Measurements from ENCODE around the gene EIF4E3. TPM values are rescaled to one million over a fixed set of nuclear protein-coding genes. Genes with fewer than 3 reads are reported as not detected.

EIF4E3 gene
- total RNA-seq, 4 donors from 2014 or later: 36.2 to 51.9 (median 39.4) TPM

- Histone ChIP-seq H3K4me3 (no peak overlapping the region), H3K9me3 (no peaks in the 10 kb centered on the region), H3K27me3 (no peaks in the 10 kb centered on the region), H3K36me3 (no peaks in the 10 kb centered on the region), H3K27ac (replicated peaks in 1 of 4) (no peak overlapping the region), H3K4me1 (peaks cover 14 to 37% (median 26%) of the 10 kb centered on the region in 4 donors)
- intact Hi-C loops (cut with DNase I): loop anchor here (10.0 kb wide), 1 partner anchor 1103 kb away; no protein-coding TSS in a partner anchor
- DNase-seq (ENCODE audit: extremely low spot score): no peak
- 79% methylated on average over 6 of the region's 6 CpGs for WGBS
- TF ChIP-seq POLR2AphosphoS5 (IDR thresholded peaks at IDR 0.05): no peak
- no peak for TF ChIP-seq EP300 (IDR thresholded peaks at IDR 0.05)
- no peak for TF ChIP-seq CTCF (IDR thresholded peaks at IDR 0.05)
- no peak for TF ChIP-seq POLR2A (IDR thresholded peaks at IDR 0.05; ENCODE audit: low read depth)
These were observed 3.5 kb downstream of the EIF4E3 start for GRCh38 chr3:71721651-71722157.

- no peaks in the 10 kb centered on the region for H3K36me3 ChIP-seq
- 92% methylated on average over 7 of the region's 7 CpGs for WGBS
- no peak for DNase-seq (ENCODE audit: extremely low spot score)
- TF ChIP-seq EP300 (IDR thresholded peaks at IDR 0.05) (no peak), CTCF (IDR thresholded peaks at IDR 0.05) (no peak), POLR2A (IDR thresholded peaks at IDR 0.05; ENCODE audit: low read depth) (no peak), POLR2AphosphoS5 (IDR thresholded peaks at IDR 0.05) (no peak)
- H3K4me3 ChIP-seq: no peak overlapping the region
- H3K27me3 ChIP-seq: no peaks in the 10 kb centered on the region
- H3K4me1 ChIP-seq: peaks cover 10 to 32% (median 21%) of the 10 kb centered on the region in 4 donors
- H3K27ac ChIP-seq (replicated peaks in 1 of 4): no peak overlapping the region
- intact Hi-C loops (cut with DNase I): loop anchor here (10.0 kb wide), 1 partner anchor 1104 kb away; no protein-coding TSS in a partner anchor
- H3K9me3 ChIP-seq: no peaks in the 10 kb centered on the region
These were observed 4.2 kb downstream of the EIF4E3 start for GRCh38 chr3:71721002-71721401.

GRCh38 chr3:71718072-71718471 lies 7.1 kb downstream of the EIF4E3 start:
- no peak overlapping the region for H3K4me3 ChIP-seq
- WGBS: 90% methylated on average over 4 of the region's 4 CpGs
- H3K27me3 ChIP-seq: no peaks in the 10 kb centered on the region
- H3K4me1 ChIP-seq: peaks cover 0 to 23% (median 16%) of the 10 kb centered on the region in 4 donors
- H3K36me3 ChIP-seq: no peaks in the 10 kb centered on the region
- TF ChIP-seq POLR2AphosphoS5 (IDR thresholded peaks at IDR 0.05): no peak
- TF ChIP-seq CTCF (IDR thresholded peaks at IDR 0.05): no peak
- TF ChIP-seq POLR2A (IDR thresholded peaks at IDR 0.05; ENCODE audit: low read depth): no peak
- no peak for TF ChIP-seq EP300 (IDR thresholded peaks at IDR 0.05)
- no peaks in the 10 kb centered on the region for H3K9me3 ChIP-seq
- H3K27ac ChIP-seq (replicated peaks in 1 of 4): no peak overlapping the region
- no peak for DNase-seq (ENCODE audit: extremely low spot score)
- intact Hi-C loops (cut with DNase I): no loop called here

- no peaks in the 10 kb centered on the region for H3K9me3 ChIP-seq
- peaks cover 0 to 30% (median 24%) of the 10 kb centered on the region in 4 donors for H3K4me1 ChIP-seq
- DNase-seq (ENCODE audit: extremely low spot score): no peak
- no peaks in the 10 kb centered on the region for H3K27me3 ChIP-seq
- no peak for TF ChIP-seq EP300 (IDR thresholded peaks at IDR 0.05)
- no peak for TF ChIP-seq POLR2AphosphoS5 (IDR thresholded peaks at IDR 0.05)
- no peak for TF ChIP-seq CTCF (IDR thresholded peaks at IDR 0.05)
- no peak for TF ChIP-seq POLR2A (IDR thresholded peaks at IDR 0.05; ENCODE audit: low read depth)
- WGBS: 82% methylated on average over 4 of the region's 4 CpGs
- intact Hi-C loops (cut with DNase I): no loop called here
- H3K4me3 ChIP-seq: no peak overlapping the region
- H3K36me3 ChIP-seq: peaks cover 0 to 9% (median 6%) of the 10 kb centered on the region in 4 donors
- H3K27ac ChIP-seq (replicated peaks in 1 of 4): no peak overlapping the region
These were observed 10.6 kb downstream of the EIF4E3 start for GRCh38 chr3:71714595-71714994.

- no peak for DNase-seq (ENCODE audit: extremely low spot score)
- Histone ChIP-seq H3K4me1 (peaks cover 3 to 30% (median 24%) of the 10 kb centered on the region in 4 donors), H3K27ac (replicated peaks in 1 of 4) (no peak overlapping the region), H3K27me3 (no peaks in the 10 kb centered on the region), H3K36me3 (peaks cover 0 to 22% (median 6%) of the 10 kb centered on the region in 4 donors), H3K9me3 (no peaks in the 10 kb centered on the region), H3K4me3 (no peak overlapping the region)
- TF ChIP-seq POLR2AphosphoS5 (IDR thresholded peaks at IDR 0.05): no peak
- no peak for TF ChIP-seq POLR2A (IDR thresholded peaks at IDR 0.05; ENCODE audit: low read depth)
- TF ChIP-seq CTCF (IDR thresholded peaks at IDR 0.05): no peak
- no peak for TF ChIP-seq EP300 (IDR thresholded peaks at IDR 0.05)
- intact Hi-C loops (cut with DNase I): no loop called here
- 93% methylated on average over 2 of the region's 2 CpGs for WGBS
These were observed 12.2 kb downstream of the EIF4E3 start for GRCh38 chr3:71713041-71713440.

Measured in esophagus muscularis mucosa (tissue), 4 donors.